HL-60 (cell line): ENCODE measurements around the gene PROSER2.

ENCODE experiments used
- DNase-seq, 2 experiments: peaks; one replicate each; pipeline ENCODE4 v3.0.0-alpha.2; 2010 to 2020; ENCODE audit warnings: low read depth in 1 of 2, low spot score in 1 of 2
- H3K27ac ChIP-seq: fragments of 250-450 bp; sonication (Bioruptor Pico); replicated peaks from 2 replicates; pipeline ENCODE4 v1.5.1; 2020; ENCODE audit warnings: mild to moderate bottlenecking, moderate library complexity
- H3K27me3 ChIP-seq: fragments of 250-450 bp; sonication (Bioruptor Pico); 2 replicates; pipeline ENCODE4 v1.5.1; 2021; ENCODE audit warnings: mild to moderate bottlenecking, moderate library complexity; ENCODE audit not compliant: insufficient read depth, poor library complexity, severe bottlenecking
- H3K4me3 ChIP-seq: replicated peaks from 2 replicates; pipeline ENCODE4 v1.5.1; 2011; ENCODE audit warnings: mild to moderate bottlenecking, control low read depth, low read length; ENCODE audit not compliant: insufficient read depth
- GABPA ChIP-seq: IDR thresholded peaks from 2 replicates; pipeline ENCODE4 v1.6.1; 2012; ENCODE audit warnings: low read depth
- POLR2AphosphoS5 ChIP-seq: IDR thresholded peaks from 2 replicates; pipeline ENCODE4 v1.6.1; 2012; ENCODE audit warnings: low read depth
- SPI1 ChIP-seq: IDR thresholded peaks from 2 replicates; pipeline ENCODE4 v1.6.1; 2012; ENCODE audit warnings: low read depth, mild to moderate bottlenecking, borderline replicate concordance
- TF ChIP-seq, protein P1 (sequence below): IDR thresholded peaks from one replicate; pipeline ENCODE4 v1.5.1; 2011; ENCODE audit warnings: low read length, control low read depth, inconsistent platforms; ENCODE audit not compliant: insufficient read depth
- TF ChIP-seq, protein P2 (sequence below): IDR thresholded peaks from 2 replicates; pipeline ENCODE4 v1.6.1; 2012; ENCODE audit warnings: low read depth; ENCODE audit not compliant: insufficient replicate concordance

PROSER2 gene

GRCh38 chr10:11806706-11807105, 16.4 kb upstream of the PROSER2 start:
- H3K4me3 ChIP-seq = no peak overlapping the region
- H3K27me3 ChIP-seq = no peaks in the 10 kb centered on the region
- H3K27ac ChIP-seq = no peak overlapping the region
- TF ChIP-seq, protein P1, sequence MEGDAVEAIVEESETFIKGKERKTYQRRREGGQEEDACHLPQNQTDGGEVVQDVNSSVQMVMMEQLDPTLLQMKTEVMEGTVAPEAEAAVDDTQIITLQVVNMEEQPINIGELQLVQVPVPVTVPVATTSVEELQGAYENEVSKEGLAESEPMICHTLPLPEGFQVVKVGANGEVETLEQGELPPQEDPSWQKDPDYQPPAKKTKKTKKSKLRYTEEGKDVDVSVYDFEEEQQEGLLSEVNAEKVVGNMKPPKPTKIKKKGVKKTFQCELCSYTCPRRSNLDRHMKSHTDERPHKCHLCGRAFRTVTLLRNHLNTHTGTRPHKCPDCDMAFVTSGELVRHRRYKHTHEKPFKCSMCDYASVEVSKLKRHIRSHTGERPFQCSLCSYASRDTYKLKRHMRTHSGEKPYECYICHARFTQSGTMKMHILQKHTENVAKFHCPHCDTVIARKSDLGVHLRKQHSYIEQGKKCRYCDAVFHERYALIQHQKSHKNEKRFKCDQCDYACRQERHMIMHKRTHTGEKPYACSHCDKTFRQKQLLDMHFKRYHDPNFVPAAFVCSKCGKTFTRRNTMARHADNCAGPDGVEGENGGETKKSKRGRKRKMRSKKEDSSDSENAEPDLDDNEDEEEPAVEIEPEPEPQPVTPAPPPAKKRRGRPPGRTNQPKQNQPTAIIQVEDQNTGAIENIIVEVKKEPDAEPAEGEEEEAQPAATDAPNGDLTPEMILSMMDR = no peak
- TF ChIP-seq SPI1 (no peak), GABPA (no peak), POLR2AphosphoS5 (no peak)
- TF ChIP-seq, protein P2, sequence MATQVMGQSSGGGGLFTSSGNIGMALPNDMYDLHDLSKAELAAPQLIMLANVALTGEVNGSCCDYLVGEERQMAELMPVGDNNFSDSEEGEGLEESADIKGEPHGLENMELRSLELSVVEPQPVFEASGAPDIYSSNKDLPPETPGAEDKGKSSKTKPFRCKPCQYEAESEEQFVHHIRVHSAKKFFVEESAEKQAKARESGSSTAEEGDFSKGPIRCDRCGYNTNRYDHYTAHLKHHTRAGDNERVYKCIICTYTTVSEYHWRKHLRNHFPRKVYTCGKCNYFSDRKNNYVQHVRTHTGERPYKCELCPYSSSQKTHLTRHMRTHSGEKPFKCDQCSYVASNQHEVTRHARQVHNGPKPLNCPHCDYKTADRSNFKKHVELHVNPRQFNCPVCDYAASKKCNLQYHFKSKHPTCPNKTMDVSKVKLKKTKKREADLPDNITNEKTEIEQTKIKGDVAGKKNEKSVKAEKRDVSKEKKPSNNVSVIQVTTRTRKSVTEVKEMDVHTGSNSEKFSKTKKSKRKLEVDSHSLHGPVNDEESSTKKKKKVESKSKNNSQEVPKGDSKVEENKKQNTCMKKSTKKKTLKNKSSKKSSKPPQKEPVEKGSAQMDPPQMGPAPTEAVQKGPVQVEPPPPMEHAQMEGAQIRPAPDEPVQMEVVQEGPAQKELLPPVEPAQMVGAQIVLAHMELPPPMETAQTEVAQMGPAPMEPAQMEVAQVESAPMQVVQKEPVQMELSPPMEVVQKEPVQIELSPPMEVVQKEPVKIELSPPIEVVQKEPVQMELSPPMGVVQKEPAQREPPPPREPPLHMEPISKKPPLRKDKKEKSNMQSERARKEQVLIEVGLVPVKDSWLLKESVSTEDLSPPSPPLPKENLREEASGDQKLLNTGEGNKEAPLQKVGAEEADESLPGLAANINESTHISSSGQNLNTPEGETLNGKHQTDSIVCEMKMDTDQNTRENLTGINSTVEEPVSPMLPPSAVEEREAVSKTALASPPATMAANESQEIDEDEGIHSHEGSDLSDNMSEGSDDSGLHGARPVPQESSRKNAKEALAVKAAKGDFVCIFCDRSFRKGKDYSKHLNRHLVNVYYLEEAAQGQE = no peak
- no peak for DNase-seq

- no peak for TF ChIP-seq SPI1
- TF ChIP-seq, protein P1 = no peak
- TF ChIP-seq, protein P2 = no peak
- TF ChIP-seq POLR2AphosphoS5 = no peak
- no peak for TF ChIP-seq GABPA
- no peak for DNase-seq
- Histone ChIP-seq H3K4me3 (no peak overlapping the region), H3K27ac (no peak overlapping the region), H3K27me3 (no peaks in the 10 kb centered on the region)
Observed at GRCh38 chr10:11808808-11809207, 14.3 kb upstream of the PROSER2 start.

- Histone ChIP-seq H3K4me3 (no peak overlapping the region), H3K27ac (no peak overlapping the region), H3K27me3 (no peaks in the 10 kb centered on the region)
- DNase-seq = no peak
- no peak for TF ChIP-seq POLR2AphosphoS5
- TF ChIP-seq, protein P2 = no peak
Observed at GRCh38 chr10:11810313-11810766, 12.8 kb upstream of the PROSER2 start.

DNA sequence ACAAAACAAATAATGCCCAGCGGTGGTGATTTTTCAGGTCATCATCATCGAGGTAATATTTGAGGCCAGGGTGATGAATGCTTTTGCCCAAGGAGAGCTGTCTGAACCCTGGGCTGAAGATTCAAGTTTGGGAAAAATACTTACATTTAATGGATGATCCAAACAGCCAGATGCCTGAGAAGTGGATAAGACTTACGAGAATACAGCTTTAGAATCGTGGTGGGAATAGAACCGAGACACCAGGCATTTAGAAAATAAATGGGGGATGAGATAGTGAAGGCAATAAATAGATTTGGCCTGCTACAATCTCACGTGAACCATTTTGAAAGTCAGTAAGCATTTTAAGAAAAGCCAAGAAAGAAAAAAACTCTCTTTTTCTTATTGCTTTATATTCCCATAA, 12.2 kb upstream of the PROSER2 start:
- DNase-seq = no peak
- H3K27me3 ChIP-seq = no peaks in the 10 kb centered on the region
- no peak overlapping the region for H3K27ac ChIP-seq
- TF ChIP-seq GABPA (no peak), SPI1 (no peak), POLR2AphosphoS5 (no peak)
- TF ChIP-seq, protein P1 = no peak
- TF ChIP-seq, protein P2 = no peak
- no peak overlapping the region for H3K4me3 ChIP-seq
